ENCODE results near the gene AP1B1. TPM values are rescaled to one million over a fixed set of nuclear protein-coding genes. Genes with fewer than 3 reads are reported as not detected.
"Not testable (repeated sequence)": the region's sequence is repeated elsewhere in the genome, so short reads cannot be mapped to it uniquely, and the experiment has no call there.

The AP1B1 gene
- total RNA-seq, 1 donor from 2014 or later = 91.8 TPM

DNA sequence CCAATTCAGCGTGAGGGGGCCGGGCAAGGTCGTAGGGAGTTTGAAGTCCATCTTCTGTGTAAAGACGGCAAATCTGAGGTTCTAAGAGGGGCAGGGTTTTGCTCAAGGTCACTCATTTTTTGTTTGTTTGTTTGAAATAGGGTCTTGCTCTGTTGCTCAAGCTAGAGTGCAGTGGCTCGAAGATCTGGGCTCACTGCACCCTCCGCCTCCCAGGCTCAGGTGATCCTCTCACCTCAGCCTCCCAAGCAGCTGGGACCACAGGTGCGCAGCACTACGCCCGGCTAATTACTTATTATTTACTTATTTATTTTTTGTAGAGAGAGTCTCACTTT, 355 bp upstream of the AP1B1 start:
- intact Hi-C loops (cut with micrococcal nuclease) = loop anchor here (1.0 to 5.0 kb wide), 6 partner anchors 27 to 449 kb away; partner anchors contain the start of genes ASCC2, EWSR1, GAS2L1 and NF2

DNA sequence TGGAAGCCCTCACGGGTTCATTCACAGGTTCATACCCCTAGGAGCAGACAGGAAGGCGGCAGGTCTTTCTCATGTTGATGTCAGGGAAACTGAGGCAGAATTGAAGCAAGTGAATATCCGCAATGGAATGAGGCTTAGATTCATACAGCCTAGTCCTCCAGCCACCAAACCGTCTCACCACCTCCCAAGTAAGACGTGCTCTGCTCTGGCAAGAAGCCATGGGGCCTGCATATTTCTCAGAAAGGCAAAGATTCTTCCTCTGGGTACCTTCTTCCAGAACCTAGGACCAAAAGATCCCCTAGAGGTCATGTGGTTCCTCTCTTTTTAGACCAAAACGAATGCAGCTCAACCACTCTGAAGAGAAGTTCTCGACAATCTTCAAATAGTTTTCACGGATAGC, 1.7 kb downstream of the AP1B1 start:
- intact Hi-C loops (cut with micrococcal nuclease) = loop anchor here (5.0 kb wide), 3 partner anchors 79 to 451 kb away; partner anchors contain the start of genes ASCC2, GAS2L1 and NF2

GRCh38 chr22:29385748-29386147, 2.6 kb downstream of the AP1B1 start:
- intact Hi-C loops (cut with micrococcal nuclease) = loop anchor here (5.0 kb wide), 3 partner anchors 78 to 452 kb away; partner anchors contain the start of genes ASCC2, GAS2L1 and NF2

GRCh38 chr22:29385151-29385704, 3.1 kb downstream of the AP1B1 start:
- intact Hi-C loops (cut with micrococcal nuclease) = loop anchor here (5.0 kb wide), 3 partner anchors 78 to 452 kb away; partner anchors contain the start of genes ASCC2, GAS2L1 and NF2

DNA sequence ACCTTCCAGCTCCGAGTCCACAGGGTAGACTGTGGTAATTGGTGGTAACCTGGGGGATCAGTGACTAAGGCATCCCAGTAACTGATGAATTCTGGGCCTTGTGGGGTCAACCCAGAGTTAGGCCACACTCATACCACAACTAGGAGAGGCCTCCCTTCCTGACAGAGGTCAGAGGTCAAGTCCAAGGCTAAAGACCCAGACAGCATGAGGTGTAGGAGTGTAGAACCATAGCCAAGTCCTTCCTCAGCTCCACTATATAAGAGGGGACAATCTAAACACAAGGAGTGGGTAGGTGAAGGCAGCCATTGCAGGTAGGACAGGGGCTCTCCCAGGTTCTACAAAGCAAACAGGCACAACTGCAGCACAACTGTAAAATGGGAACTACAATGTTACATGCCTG, 4.6 kb downstream of the AP1B1 start:
- intact Hi-C loops (cut with micrococcal nuclease) = no loop called here

- intact Hi-C loops (cut with micrococcal nuclease) = no loop called here
These were observed 5.6 kb downstream of the AP1B1 start for GRCh38 chr22:29382580-29383302.

DNA sequence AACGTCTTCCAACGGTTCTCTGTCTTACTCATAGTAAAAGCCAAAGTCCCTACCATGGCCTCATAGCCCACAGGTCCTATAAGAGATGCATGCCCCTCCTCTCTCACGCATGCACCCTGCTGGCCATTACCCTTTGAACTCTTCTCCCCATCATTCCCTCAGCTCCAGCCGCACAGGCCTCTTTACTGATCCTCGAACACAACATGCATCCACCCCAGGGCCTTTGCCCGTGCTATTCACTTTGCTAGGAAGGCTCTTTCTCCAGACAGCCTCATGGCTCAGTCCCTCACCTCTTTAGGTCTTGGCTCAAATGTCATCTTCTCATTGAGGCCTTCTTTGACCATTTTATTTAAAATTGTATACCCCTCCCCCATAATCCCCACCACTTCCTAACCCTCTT, 7.5 kb downstream of the AP1B1 start:
- intact Hi-C loops (cut with micrococcal nuclease) = no loop called here

DNA sequence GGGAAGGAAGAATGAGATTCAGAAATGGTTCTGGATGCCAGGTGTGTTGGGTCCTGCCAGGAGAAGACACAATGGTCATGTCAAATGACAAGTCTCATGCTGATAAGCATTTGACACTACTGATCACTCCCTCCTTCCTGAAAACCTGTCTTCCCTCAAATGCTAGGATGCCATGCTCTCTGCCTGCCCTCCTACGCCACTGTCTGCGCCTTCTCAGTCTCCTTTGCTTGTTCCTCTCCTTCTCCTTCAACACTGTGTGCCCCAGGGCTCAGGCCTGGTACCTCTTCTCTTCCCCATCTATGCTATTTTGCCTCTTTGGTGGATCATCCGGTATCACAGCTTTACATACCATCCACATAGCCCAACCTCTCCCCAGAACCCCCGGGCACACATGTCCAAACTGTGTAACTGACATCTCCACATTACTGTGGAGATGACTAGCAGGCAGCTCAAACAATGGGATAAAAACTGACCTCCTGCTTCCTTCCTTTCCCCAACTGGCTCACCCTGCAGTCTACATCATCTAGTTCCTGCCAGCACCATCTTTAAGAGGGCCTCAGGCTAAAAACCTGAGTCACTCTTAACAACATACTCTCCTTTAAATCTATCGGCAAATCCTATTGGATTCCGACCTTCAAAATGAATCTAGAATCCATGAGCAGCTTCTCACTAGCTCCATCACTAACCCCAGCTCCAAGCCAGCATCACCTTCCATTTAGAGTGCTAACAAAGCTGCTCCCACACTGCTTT, 8.2 kb downstream of the AP1B1 start:
- intact Hi-C loops (cut with micrococcal nuclease) = no loop called here

DNA sequence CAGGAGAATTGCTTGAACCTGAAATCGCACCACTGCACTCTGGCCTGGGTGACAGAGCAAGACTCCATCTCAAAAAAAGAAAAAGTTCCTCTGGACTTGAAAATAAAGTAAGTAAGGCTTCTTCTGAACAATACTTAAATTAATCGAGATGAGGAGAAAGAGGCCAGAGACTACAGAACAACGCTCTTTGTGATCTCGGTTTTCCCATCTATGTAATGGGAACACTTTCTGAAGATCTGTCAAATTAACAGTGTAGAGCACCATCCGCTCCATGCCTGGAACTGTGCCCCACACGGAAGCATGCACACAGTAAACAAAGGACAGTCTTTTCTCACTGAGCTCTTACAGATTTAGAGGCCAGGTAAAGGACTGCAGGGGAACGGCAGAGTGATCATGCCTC, 9.1 kb downstream of the AP1B1 start:
- intact Hi-C loops (cut with micrococcal nuclease) = no loop called here

GRCh38 chr22:29377979-29378378, 10.4 kb downstream of the AP1B1 start:
- intact Hi-C loops (cut with micrococcal nuclease) = no loop called here

DNA sequence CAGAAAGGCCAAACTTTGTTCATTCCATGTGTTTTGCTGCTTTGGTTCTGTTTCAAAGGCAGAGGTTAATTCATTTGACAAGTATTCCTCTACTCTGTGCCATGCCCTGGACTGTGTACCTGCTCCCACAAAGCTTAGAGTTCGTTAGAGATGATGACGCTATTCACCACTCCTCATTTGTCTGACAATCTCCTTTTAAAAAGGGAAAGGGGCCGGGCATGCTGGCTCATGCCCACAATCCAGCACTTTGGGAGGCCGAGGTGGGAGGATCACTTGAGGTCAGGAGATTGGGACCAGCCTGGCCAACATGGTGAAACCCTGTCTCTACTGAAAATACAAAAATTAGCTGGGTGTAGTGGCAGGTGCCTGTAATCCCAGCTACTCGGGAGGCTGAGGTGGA, 11.7 kb downstream of the AP1B1 start:
- intact Hi-C loops (cut with micrococcal nuclease) = not testable (repeated sequence)

DNA sequence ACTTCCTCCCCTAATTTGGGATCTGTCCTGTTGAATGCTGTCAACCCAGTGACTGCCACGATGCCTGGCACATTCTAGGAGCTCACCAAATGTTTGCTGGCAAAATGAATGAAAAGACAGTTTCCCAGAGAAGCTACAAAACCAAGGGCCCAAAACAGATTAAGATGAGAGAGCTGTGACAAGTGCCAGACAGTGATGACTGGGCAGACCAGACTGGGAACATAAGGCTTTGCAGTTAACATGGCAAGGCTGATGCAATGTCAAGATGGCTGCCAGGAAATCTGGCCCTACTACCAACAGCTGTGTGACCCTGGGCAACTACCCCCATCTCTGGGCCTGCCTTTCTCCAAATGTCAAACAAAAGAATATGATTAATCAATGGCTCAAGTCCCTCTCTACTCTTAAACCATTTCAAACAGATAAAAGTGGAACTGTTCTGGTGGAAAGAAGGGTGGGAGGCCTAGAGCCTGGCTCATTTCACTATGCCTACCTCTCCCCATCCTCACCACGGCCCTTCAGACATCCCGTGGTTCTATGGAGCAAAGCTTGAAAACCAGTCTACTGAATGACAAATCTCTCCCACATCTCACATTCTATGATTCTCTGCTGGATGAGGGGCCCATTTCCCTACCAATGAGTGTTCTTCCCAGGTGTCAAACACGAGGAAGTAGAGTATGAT, 12.8 kb downstream of the AP1B1 start:
- intact Hi-C loops (cut with micrococcal nuclease) = no loop called here

DNA sequence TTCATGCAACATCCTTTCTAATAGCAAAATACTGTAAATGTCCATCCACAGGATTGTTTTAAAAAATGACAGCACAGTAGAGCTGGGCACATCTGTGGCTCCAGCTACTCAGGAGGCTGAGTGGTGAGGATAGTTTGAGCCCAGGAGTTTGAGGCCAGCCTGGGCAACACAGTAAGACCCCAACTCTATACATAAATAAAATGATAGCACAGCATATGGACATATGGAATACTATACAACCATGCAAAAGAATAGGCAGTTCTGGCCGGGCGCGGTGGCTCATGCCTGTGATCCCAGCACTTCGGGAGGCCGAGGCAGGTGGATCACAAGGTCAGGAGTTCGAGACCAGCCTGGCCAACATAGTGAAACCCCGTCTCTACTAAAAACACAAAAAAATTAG, 13.6 kb downstream of the AP1B1 start:
- intact Hi-C loops (cut with micrococcal nuclease) = not testable (repeated sequence)

DNA sequence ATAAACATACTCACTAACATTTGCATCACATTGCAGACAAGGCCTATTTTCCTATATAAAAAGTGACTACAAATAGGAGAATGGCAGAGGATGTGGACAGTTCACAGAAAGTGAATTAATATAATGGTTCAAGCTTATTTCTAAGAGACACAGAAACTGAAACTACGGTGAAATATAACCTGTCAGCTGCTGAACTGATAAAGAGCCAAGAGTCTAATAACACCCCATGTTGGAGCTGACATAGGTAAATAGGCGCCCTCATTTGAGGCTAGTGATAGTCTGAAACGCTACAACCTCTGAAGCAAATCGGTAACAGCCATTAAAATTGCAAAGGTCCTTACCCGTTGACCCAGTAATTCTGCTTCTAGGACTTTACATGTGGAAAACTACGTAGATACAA, 14.0 kb downstream of the AP1B1 start:
- intact Hi-C loops (cut with micrococcal nuclease) = no loop called here

GRCh38 chr22:29370537-29370936, 17.8 kb downstream of the AP1B1 start:
- intact Hi-C loops (cut with micrococcal nuclease) = no loop called here

DNA sequence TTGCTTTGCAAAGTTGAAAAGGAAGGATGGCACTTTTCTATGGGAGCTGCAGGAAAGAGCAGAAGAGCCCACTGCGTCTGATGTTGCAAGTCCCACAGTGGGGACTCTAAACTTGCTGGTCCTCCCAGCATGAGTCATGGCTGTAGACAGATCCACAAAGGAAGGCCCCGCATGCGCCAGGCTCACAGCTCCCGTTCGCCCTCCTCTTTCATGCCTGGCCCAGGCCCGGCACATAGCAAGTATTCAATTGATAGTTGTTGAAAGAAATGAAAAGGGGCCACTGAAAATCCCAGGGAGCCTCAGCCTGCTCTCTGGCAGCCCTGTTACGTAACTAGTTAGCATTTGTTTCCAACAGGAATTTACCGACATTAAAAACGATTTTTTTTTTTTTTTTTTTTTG, 18.9 kb downstream of the AP1B1 start:
- intact Hi-C loops (cut with micrococcal nuclease) = no loop called here

- intact Hi-C loops (cut with micrococcal nuclease) = no loop called here
These were observed 28.9 kb downstream of the AP1B1 start for GRCh38 chr22:29359469-29359868.

DNA sequence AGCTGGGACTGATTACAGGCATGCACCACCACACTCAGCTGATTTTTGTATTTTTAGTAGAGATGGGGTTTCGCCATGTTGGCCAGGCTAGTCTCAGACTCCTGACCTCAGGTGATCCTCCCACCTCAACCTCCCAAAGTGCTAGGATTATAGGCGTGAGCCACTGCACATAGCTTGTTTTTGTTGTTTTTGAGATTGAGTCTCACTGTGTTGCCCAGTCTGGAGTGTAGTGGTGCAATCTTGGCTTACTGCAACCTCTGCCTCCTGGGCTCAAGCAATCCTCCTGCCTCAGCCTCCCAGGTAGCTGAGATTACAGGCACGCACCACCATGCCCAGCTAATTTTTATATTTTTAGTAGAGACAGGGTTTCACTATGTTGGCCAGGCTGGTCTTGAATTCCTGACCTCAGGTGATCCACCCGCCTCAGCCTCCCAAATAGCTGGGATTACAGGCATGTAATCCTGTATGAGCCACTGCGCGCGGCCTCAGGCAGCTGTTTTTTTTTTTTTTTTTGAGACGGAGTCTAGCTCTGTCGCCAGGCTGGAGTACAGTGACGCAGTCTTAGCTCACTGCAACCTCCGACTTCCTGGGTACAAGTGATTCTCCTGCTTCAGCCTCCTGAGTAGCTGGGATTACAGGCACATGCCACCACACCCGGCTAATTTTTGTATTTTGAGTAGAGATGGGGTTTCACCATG, 31.0 kb downstream of the AP1B1 start:
- intact Hi-C loops (cut with micrococcal nuclease) = not testable (repeated sequence)

- intact Hi-C loops (cut with micrococcal nuclease) = no loop called here
These were observed 34.5 kb downstream of the AP1B1 start for GRCh38 chr22:29353860-29354259.

DNA sequence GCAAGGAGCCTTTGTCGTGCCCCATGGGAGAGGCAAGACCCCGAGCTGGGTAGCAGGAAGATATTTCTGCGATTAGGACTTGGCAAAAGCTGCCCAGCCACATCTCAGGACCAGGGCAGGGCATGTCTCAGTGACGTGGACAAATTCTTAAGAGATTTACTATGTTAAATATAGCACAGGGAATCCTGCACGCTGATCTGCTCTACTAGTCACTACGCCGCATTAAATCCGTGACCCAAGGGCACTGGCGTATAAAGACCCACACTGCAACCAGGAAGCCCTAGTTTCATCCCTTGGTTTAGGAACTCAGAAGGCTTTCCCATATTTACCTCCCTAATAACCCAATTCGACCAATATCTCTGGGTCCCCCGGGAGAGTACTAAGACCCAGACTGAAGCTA, 35.1 kb downstream of the AP1B1 start:
- intact Hi-C loops (cut with micrococcal nuclease) = no loop called here

DNA sequence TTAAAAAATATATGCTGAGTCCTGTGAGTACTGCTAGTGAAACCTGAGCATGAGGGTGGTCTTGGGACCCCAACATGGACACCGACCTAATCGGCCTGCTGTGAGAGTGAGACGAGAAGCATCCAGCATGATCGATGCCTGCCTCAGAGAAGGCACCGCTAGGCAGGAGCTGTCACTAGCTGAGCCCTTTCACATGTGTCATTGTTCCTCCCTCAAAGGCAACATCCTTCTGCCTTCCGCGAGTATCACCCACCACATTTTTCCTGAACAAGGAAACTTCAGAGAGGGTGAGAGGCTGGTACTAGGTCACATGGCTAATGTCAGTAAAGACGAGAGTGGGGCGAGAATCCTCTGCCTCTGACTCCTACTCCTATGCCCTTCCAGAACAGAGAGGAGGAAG, 35.6 kb downstream of the AP1B1 start:
- intact Hi-C loops (cut with micrococcal nuclease) = no loop called here

Measured in T-helper 1 cell treated with Interleukin-12 subunit alpha and Interleukin-12 subunit beta and Interleukin-4 antibody, amounts not matched to agents 30 ng/mL and 1 ng/mL, for 36 hours (primary cell).